GM12878 (cell line): ENCODE data around the gene PPIL6. TPM values are rescaled to one million over a fixed set of nuclear protein-coding genes. Genes with fewer than 3 reads are reported as not detected.

Experiments
- ATAC-seq: fragments of 200-7000 bp; cut with Tn5 transposase; 3 replicates; pipeline ENCODE4 v1.9.1; 2020; ENCODE audit warnings: mild to moderate bottlenecking, moderate library complexity
- BruUV-seq: library from RNA; stranded (reverse); fragments of 400-500 nt; replicated peaks from 2 replicates; lab custom pipeline; 2021; lab: Mats Ljungman, UMichigan
- CTCF ChIA-PET: fragments of 300-600 bp; sonication (Branson Sonifier 250); formaldehyde crosslinking; extraction: SDS; loops from one replicate; lab custom pipeline; 2021; ENCODE audit warnings: inconsistent platforms; lab: Yijun Ruan, JAX
- POLR2A ChIA-PET: fragments of 350-600 bp; formaldehyde crosslinking; extraction: SDS; loops from one replicate; lab custom pipeline; 2021; ENCODE audit warnings: inconsistent platforms; lab: Charles Lee
- RAD21 ChIA-PET: fragments of 300-600 bp; sonication (Branson Sonifier 250); formaldehyde crosslinking; loops from one replicate; lab custom pipeline; 2023; ENCODE audit warnings: antibody characterized with exemption; ENCODE audit not compliant: unreplicated experiment; lab: Charles Lee
- SMC1A ChIA-PET: fragments of 300-600 bp; sonication (Branson Sonifier 250); formaldehyde crosslinking; loops from one replicate; lab custom pipeline; 2023; ENCODE audit not compliant: unreplicated experiment, uncharacterized antibody; lab: Charles Lee
- DNase-seq: peaks from one replicate; pipeline ENCODE4 v3.0.0-alpha.2; 2011; ENCODE audit warnings: low read depth, low spot score
- FAIRE-seq: peaks from 3 replicates; lab custom pipeline; 2011; peaks lifted over from hg19 to GRCh38; lab: Jason Lieb, UNC
- H2AFZ ChIP-seq: 2 replicates; pipeline ENCODE4 v1.6.0; 2011; ENCODE audit warnings: low read depth, low read length, control low read depth; ENCODE audit not compliant: control insufficient read depth
- H3K27ac ChIP-seq: 2 replicates; pipeline ENCODE4 v1.5.1; 2011; ENCODE audit warnings: control low read depth; ENCODE audit not compliant: control insufficient read depth, insufficient read depth
- H3K27me3 ChIP-seq, 2 experiments: replicated peaks in 1 of 2; 2 replicates each; pipeline versions ENCODE4 v1.6.0 to v1.6.1; 2011; ENCODE audit warnings: low read length in 1 of 2; ENCODE audit not compliant: control insufficient read depth in 2 of 2, insufficient read depth in 2 of 2
- H3K36me3 ChIP-seq, 2 experiments: 2 replicates each; pipeline ENCODE4 v1.5.1; 2011; ENCODE audit warnings: low read length in 1 of 2; ENCODE audit not compliant: control insufficient read depth in 2 of 2, insufficient read depth in 2 of 2
- H3K4me1 ChIP-seq: 2 replicates; pipeline ENCODE4 v1.6.1; 2011; ENCODE audit warnings: mild to moderate bottlenecking, low read length, moderate library complexity, mixed read lengths; ENCODE audit not compliant: control insufficient read depth, insufficient read depth
- H3K4me2 ChIP-seq: 2 replicates; pipeline ENCODE4 v1.6.0; 2011; ENCODE audit warnings: control low read depth; ENCODE audit not compliant: control insufficient read depth, insufficient read depth
- H3K4me3 ChIP-seq: fragments of 200-600 bp; sonication (generic); 2 replicates; pipeline ENCODE4 v1.5.1; 2016
- H3K79me2 ChIP-seq: 2 replicates; pipeline ENCODE4 v1.6.0; 2011; ENCODE audit warnings: low read length; ENCODE audit not compliant: control insufficient read depth, insufficient read depth
- H3K9ac ChIP-seq: 2 replicates; pipeline ENCODE4 v1.8.0; 2011; ENCODE audit warnings: low read length, control low read depth, mixed read lengths; ENCODE audit not compliant: control insufficient read depth, insufficient read depth
- H3K9me3 ChIP-seq: replicated peaks from 3 replicates; pipeline ENCODE4 v1.5.1; 2011; ENCODE audit warnings: mild to moderate bottlenecking, low read length; ENCODE audit not compliant: control insufficient read depth, insufficient read depth
- H4K20me1 ChIP-seq: 2 replicates; pipeline ENCODE4 v1.6.0; 2011; ENCODE audit not compliant: control insufficient read depth, insufficient read depth
- E2F4 ChIP-seq: IDR thresholded peaks from 2 replicates; pipeline ENCODE4 v1.6.1; 2012; ENCODE audit warnings: low read depth, low read length, improper control_type of control experiment
- POLR2A ChIP-seq: IDR thresholded peaks from 2 replicates; pipeline ENCODE4 v1.6.1; 2011; ENCODE audit warnings: low read depth, mild to moderate bottlenecking, low read length
- POLR2AphosphoS2 ChIP-seq: IDR thresholded peaks from 2 replicates; pipeline ENCODE4 v1.6.1; 2011; ENCODE audit warnings: low read depth, mild to moderate bottlenecking, low read length, improper control_type of control experiment, moderate library complexity
- POLR2AphosphoS5 ChIP-seq: IDR thresholded peaks from 2 replicates; pipeline ENCODE4 v1.6.1; 2011; ENCODE audit warnings: mild to moderate bottlenecking, low read length, inconsistent platforms
- ZSCAN29 ChIP-seq: fragments of 450-650 bp; IDR thresholded peaks from 2 replicates; pipeline ENCODE4 v1.6.1; 2017; ENCODE audit warnings: mild to moderate bottlenecking, moderate library complexity
- WGBS: methylation state at CpG from one replicate; pipeline ENCODE4 v1.1.6; 2016; ENCODE audit warnings: low lambda C conversion rate; ENCODE audit not compliant: insufficient replicate concordance, insufficient coverage; ENCODE audit errors: missing lambda C conversion rate; 5-methylcytosine and 5-hydroxymethylcytosine counted together
- in situ Hi-C: fragments of 300-500 bp; cut with MboI; formaldehyde crosslinking; loops from 9 replicates; pipeline ENCODE4 v1.14.3; 2018; ENCODE audit warnings: mixed read lengths
- intact Hi-C: fragments of 100-400 bp; cut with micrococcal nuclease; formaldehyde crosslinking; loops from one replicate; pipeline ENCODE4 v1.14.2; 2022; ENCODE audit not compliant: unreplicated experiment
- polyA plus RNA-seq, 11 experiments: library from polyadenylated mRNA; depleted of rRNA in 4 of 11; unstranded in 6 of 11; stranded (reverse) in 5 of 11; fragments of >200 nt; fragmentation: Nextera tagmentation in 4 of 11; fragmentation: Illumina TruSeq in 1 of 11; extraction: Ambion mirVana in 4 of 11; extraction: Trizol in 1 of 11; gene quantifications; 1 replicate in 1 of 11; 2 replicates in 10 of 11; pipeline versions ENCODE4 v1.2.1 to v1.2.3, GENCODE V29; 2011 to 2016; ENCODE audit warnings: inconsistent platforms in 2 of 11, missing spikeins in 2 of 11, low read depth in 1 of 11
- total RNA-seq, 4 experiments: library from RNA; depleted of rRNA in 3 of 4; stranded (reverse); fragments of >200 nt in 3 of 4; fragmentation: Illumina TruSeq in 1 of 4; extraction: Trizol in 1 of 4; gene quantifications; 2 replicates each; pipeline versions ENCODE4 v1.2.1 to v1.2.3, GENCODE V29; 2013 to 2021

Gene PPIL6
- total and polyA plus RNA-seq, 10 of the 15 experiments (the other 5 are each of a cell fraction or from before 2014, with no cell fraction given) = 0.01 to 0.26 (median 0.12) TPM; not detected in 5

- intact Hi-C loops = no loop called here
- 0 out of 2 replicates have a peak, but pooled peaks have one; percentile 50 for TF ChIP-seq POLR2A
- no peak for TF ChIP-seq ZSCAN29
- peak; percentile 25; the same call in 1 of the 2 replicates for TF ChIP-seq POLR2AphosphoS2
- TF ChIP-seq POLR2AphosphoS5 = peak; percentile 57; the same call in 1 of the 2 replicates
- TF ChIP-seq E2F4 = no peak
- TF ChIP-seq, all 136 proteins: peak for 3
- Histone ChIP-seq H3K9ac (no peak overlapping the region), H3K79me2 (peaks cover 7% of the 10 kb centered on the region), H3K9me3 (no peaks in the 10 kb centered on the region), H3K27ac (no peak overlapping the region), H3K4me3 (no peak overlapping the region), H3K4me2 (peak overlapping the region; percentile 97), H3K4me1 (peaks cover 12% of the 10 kb centered on the region), H2AFZ (no peak overlapping the region), H4K20me1 (no peaks in the 10 kb centered on the region), H3K27me3 (no peaks in the 10 kb centered on the region), H3K36me3 (peaks cover 11 to 19% of the 10 kb centered on the region in 2 experiments)
- 92% methylated on average over 6 of the region's 6 CpGs for WGBS
- CTCF ChIA-PET = interaction anchor here (0.6 to 4.8 kb wide), 10 partner anchors 8 to 675 kb away, joined by 3 to 30 read pairs (median 9); partner anchors contain the start of genes CD164, MICAL1 and ZBTB24
- SMC1A ChIA-PET = interaction anchor here (1.3 to 4.7 kb wide), 9 partner anchors 12 to 254 kb away, joined by 3 to 34 read pairs (median 6); partner anchors contain the start of genes MICAL1 and ZBTB24
- BruUV-seq = no TSS peak
- FAIRE-seq = no peak
- in situ Hi-C loops = no loop called here
- no peak for ATAC-seq
- no peak for DNase-seq
- POLR2A ChIA-PET = interaction anchor here (1.2 to 5.5 kb wide), 6 partner anchors 12 to 60 kb away, joined by 4 to 74 read pairs (median 7); partner anchors contain the start of genes CD164 and MICAL1
- RAD21 ChIA-PET = interaction anchor here (1.0 to 4.4 kb wide), 5 partner anchors 23 to 63 kb away, joined by 3 to 34 read pairs (median 4); partner anchors contain the start of gene ZBTB24
Measured at GRCh38 chr6:109442393-109442924, 2.0 kb upstream of the PPIL6 start.
